Activated T-cell treated with anti-CD3 and anti-CD28 coated beads for 24 hours (primary cell): ENCODE measurements around the gene PIWIL1.

Experiments
- DNase-seq: peaks from one replicate; pipeline ENCODE4 v3.0.0-alpha.2; 2020; ENCODE audit warnings: low read depth

The PIWIL1 gene

GRCh38 chr12:130374083-130374482, 36.4 kb downstream of the PIWIL1 start:
- no peak for DNase-seq

- no peak for DNase-seq
Observed at GRCh38 chr12:130375296-130376287, 37.9 kb downstream of the PIWIL1 start.

GRCh38 chr12:130382818-130383217, 45.1 kb downstream of the PIWIL1 start:
- DNase-seq = no peak

GRCh38 chr12:130384234-130384633, 46.5 kb downstream of the PIWIL1 start:
- DNase-seq = no peak

GRCh38 chr12:130385193-130385592, 47.5 kb downstream of the PIWIL1 start:
- DNase-seq = no peak

GRCh38 chr12:130391186-130391585, 53.5 kb downstream of the PIWIL1 start:
- no peak for DNase-seq

- no peak for DNase-seq
Observed at GRCh38 chr12:130394906-130395305, 57.2 kb downstream of the PIWIL1 start.

GRCh38 chr12:130396667-130397066, 59.0 kb downstream of the PIWIL1 start:
- no peak for DNase-seq

GRCh38 chr12:130398100-130398848, 60.6 kb downstream of the PIWIL1 start:
- no peak for DNase-seq

GRCh38 chr12:130401703-130402102, 64.0 kb downstream of the PIWIL1 start:
- DNase-seq = no peak

- no peak for DNase-seq
Observed at GRCh38 chr12:130405332-130405731, 67.6 kb downstream of the PIWIL1 start.

- no peak for DNase-seq
Observed at GRCh38 chr12:130412384-130412783, 74.7 kb downstream of the PIWIL1 start.

GRCh38 chr12:130413909-130414308, 76.2 kb downstream of the PIWIL1 start:
- DNase-seq = no peak

GRCh38 chr12:130414381-130414780, 76.7 kb downstream of the PIWIL1 start:
- DNase-seq = no peak

- DNase-seq = no peak
Observed at GRCh38 chr12:130418251-130418650, 80.6 kb downstream of the PIWIL1 start.

GRCh38 chr12:130419116-130419515, 81.4 kb downstream of the PIWIL1 start:
- DNase-seq = no peak

GRCh38 chr12:130420071-130420470, 82.4 kb downstream of the PIWIL1 start:
- DNase-seq = no peak

- no peak for DNase-seq
Observed at GRCh38 chr12:130421896-130422295, 84.2 kb downstream of the PIWIL1 start.
